ENCODE data around the gene CDKN3.

The CDKN3 gene, protein sequence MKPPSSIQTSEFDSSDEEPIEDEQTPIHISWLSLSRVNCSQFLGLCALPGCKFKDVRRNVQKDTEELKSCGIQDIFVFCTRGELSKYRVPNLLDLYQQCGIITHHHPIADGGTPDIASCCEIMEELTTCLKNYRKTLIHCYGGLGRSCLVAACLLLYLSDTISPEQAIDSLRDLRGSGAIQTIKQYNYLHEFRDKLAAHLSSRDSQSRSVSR

GRCh38 chr14:54396493-54397335 is at the start of gene CDKN3:
Gene CDKN3 (plus strand): TSS chr14:54397007. CDS start chr14:54397069, 62 bp downstream.
- DNase-seq = peak; percentile 98

GRCh38 chr14:54347044-54347443 is 49.8 kb upstream of the CDKN3 start:
- DNase-seq = no peak

- peak in 1 of 2 donors; percentile 28 for DNase-seq
Measured at GRCh38 chr14:54348001-54348611, 48.7 kb upstream of the CDKN3 start.

- no peak for DNase-seq
Measured at GRCh38 chr14:54348923-54349620, 47.7 kb upstream of the CDKN3 start.

DNA sequence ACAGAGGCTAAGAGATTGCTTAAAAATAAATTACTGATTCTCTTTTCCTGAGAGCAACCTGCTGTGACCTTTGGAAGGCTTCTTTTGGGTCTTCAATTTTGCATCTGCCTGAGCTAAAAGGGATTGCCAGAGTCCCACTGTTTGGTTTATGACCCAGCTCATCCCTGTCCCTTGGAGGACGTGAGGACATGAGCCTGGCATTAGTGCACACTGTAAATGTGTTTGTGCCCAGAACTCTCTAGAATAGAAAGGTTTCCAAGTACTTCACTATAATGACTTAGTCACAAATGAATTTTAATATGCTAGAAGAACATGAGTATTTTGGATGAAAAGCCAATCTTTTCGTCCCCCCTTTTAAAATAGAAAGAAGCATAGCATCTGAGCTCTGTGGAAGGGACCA is 47.1 kb upstream of the CDKN3 start:
- DNase-seq = no peak

DNA sequence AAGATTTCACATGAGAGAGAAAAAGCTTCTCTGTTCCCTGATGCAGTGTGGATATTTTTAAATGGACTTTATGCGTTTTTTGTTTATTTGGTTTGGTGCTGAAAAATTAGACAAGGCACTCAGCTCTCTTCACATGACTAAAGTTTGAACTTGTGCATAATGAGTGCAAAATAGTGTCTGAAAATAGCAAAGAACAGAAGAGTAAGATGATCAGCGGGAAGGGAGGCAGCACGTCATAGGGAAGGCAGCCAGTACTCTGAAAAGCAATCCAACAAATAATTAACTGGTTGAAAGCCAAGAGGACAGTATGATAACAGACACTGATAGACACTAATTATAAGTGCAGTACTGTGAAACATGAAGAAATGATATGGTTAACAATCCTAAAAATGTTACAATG is 46.6 kb upstream of the CDKN3 start:
- no peak for DNase-seq

- no peak for DNase-seq
Measured at GRCh38 chr14:54353266-54353665, 43.5 kb upstream of the CDKN3 start.

GRCh38 chr14:54353694-54354093 is 43.1 kb upstream of the CDKN3 start:
- DNase-seq = no peak

GRCh38 chr14:54354096-54354495 is 42.7 kb upstream of the CDKN3 start:
- no peak for DNase-seq

DNA sequence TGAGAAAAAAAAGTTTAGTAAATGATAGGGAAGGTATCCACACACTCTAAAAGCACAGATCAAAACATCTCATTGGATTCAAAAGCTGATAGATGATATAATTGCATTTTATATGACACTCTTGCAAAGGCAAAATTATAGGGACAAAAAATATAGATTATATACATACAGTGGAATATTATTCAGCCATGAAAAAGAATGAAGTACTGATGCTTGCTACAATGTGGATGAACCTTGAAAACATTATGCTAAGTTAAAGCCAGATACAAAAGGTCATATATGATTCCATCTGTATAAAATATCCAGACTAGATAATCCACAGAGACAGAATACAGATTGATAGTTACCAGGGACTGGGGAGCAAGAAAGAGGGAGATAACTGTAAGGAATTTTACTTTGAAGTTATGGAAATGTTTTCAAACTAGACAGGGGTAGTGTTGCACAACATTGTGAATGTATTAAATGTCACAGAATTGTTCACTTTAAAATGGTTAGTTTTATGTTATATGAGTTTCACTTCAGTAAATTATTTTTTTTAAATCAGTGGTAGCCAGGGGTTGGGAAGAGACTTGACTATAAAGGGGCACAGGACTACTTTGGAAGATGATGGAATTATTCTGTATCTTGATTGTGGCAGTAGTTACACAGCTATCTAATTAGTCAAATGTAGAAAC is 41.7 kb upstream of the CDKN3 start:
- DNase-seq = no peak

DNA sequence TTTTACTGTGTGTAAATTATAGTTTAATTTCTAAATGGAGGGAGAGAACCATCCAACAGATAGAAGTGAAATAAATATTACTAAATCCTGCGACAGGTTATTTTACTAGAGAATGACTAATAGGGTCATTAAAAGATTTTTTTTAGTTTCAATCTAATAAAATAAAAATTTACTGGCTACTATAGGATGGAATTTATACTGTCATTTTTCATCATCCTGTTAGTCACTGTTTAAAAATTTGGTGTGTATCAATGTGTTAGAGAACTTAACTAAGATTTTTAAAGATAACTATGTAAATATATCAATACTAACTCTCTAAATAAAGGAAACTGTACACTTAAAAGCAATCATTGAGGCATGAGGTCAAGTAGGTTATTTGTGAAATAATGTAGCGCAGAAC is 41.1 kb upstream of the CDKN3 start:
- no peak for DNase-seq

DNA sequence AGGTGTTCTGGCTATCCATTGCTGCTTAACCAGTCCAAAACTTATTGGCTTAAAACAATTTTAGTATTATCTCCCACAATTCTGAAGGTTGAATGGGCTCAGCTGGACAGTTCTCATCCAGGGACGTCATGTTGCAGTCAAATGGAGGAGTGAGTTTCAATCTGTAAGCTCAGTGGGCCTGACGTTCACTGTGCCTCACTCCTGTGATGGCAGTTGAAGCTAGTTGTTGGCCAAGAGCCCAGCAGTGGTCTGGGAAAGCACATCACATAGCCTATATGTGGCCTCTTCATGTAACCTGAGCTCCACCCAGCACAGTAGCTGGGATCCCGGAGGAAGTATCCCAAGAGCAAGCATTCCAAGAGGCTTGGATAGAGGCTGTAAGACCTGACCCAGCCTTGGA is 40.6 kb upstream of the CDKN3 start:
- no peak for DNase-seq

GRCh38 chr14:54360667-54361066 is 36.1 kb upstream of the CDKN3 start:
- DNase-seq = no peak

GRCh38 chr14:54362089-54362504 is 34.7 kb upstream of the CDKN3 start:
- no peak for DNase-seq

DNA sequence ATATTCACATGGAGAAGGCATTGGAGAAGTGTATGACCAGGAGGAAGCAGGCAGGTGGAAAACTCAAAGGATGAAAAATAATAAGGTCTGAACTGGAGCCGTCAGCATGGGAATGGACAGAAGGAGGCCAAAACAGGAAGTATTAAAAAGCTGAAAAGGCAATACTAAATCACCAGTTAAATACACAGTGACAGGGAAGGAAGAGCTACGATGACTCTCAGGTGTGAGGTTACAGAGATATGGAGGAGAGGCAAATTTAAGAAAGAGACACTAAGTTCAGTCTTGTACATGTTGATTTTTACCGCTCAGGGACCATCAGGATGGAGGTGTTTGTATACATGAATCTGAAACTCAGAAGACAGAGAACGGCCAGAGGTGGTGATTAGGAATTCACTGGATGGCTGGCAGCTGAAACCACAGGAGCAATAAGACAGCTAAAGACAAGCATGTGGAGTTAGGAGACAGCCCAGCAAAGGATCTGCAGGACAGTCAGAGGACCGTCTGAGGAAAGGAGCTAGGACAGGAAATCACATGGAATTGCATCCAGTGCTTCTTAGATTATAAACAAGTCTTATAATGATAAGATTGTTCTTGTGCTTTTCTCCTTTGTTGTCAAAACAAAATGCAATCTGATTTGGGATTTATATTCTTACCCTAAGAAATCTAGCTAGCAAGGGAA is 33.9 kb upstream of the CDKN3 start:
- no peak for DNase-seq

DNA sequence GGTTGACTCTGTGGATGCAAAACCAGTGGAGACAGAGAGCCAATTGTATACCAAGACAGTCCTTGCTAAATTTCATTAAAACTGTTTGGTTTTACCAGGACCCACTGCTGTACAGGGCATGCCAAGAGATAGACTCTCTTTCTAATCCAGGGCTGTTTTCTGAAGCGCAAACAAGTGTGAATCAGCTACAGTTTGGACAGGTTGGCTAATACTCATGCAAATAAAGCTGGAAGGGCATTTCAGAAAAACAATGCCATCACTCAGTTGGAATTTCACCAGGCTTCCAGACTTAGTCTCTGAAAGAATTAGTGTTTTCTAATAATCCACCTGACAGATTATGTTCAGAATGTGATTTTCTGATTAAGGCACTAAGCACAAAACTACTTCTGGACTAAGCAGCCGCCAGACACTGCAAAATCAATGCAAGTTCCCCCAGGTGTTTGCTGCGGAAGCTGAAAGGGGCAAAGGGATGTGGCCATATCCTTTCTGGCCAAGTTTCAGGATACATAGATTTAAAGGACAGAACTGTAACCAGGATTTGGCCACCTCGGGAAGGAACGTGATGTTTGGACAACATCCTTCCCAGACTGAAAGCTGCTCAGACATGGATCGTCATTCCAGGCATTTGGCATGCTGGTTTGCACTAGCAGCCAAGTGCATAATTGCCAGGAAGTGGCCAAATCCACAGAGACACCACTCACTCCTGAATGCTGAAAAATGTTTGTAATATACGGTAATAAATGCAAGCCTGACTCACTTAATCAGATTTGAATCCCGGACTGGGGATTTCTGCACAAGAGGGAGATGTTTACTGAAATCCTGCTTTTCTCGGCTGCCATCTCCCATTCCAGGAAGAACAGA is 32.0 kb upstream of the CDKN3 start:
- no peak for DNase-seq

DNA sequence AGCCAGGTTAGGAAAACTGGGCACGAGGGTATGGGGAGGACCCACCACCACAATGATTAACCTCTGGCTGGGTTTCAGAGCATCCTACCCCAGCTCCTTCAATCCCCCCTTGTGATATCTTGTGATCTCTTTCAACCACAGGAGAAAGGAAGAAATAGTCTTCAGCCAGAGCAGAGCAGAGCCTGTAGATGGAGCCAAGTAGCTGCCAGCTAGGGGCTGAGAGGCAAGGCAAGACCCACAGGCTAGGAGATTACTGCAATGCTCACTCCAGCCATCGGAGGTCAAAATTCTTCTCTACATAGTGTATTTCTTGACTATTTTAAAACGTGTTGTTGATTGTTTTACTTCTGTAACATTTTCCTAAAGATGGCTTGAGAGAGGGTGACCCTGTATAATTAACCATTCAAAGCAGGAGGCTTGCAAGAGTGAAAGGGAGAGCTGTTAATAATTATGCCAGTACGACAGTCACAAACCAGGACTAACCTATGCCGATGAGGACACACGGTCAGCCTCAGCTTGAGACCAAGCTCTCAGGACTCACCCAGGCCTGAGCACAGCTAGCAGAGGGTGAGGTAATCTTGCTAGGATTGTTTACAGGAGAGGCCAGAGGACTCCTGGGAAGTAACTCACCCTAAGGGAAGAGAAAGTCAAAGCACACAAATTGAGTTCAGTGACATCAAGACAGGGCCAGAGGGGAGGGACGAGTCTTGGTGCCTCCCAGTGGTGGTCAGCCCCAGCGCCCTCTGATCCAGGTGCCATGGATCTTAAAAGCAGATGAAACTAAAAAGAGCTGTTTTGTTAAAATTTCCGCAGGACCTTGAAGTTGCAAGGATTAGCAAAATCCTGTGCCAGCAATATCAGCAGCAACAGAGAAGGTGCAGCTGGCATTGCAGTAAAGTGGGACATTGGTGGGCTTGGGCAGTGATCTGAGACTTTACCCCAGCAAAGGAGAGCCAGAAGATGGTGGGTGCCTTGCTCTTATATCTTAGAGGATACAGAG is 29.8 kb upstream of the CDKN3 start:
- peak; percentile 38 to 39 for DNase-seq

- DNase-seq = no peak
Measured at GRCh38 chr14:54368291-54368690, 28.5 kb upstream of the CDKN3 start.

GRCh38 chr14:54369343-54369742 is 27.5 kb upstream of the CDKN3 start:
- no peak for DNase-seq
